T1000 (cell line): ENCODE measurements around the gene CALHM3.
"Not testable (repeated sequence)": the region's sequence is repeated elsewhere in the genome, so short reads cannot be mapped to it uniquely, and the experiment has no call there.

Experiments used
- DNase-seq: peaks from one replicate; lab custom pipeline; 2025; ENCODE audit warnings: mixed read lengths; lab: John Stamatoyannopoulos, UW

Gene CALHM3, protein sequence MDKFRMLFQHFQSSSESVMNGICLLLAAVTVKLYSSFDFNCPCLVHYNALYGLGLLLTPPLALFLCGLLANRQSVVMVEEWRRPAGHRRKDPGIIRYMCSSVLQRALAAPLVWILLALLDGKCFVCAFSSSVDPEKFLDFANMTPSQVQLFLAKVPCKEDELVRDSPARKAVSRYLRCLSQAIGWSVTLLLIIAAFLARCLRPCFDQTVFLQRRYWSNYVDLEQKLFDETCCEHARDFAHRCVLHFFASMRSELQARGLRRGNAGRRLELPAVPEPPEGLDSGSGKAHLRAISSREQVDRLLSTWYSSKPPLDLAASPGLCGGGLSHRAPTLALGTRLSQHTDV

GRCh38 chr10:103479135-103479534 is at the start of gene CALHM3:
TSS of gene CALHM3 (minus strand) at chr10:103479240. CDS start at chr10:103479032, 208 bp downstream.
- peak; percentile 34 for DNase-seq

GRCh38 chr10:103528549-103528948 is 49.5 kb upstream of the CALHM3 start:
- DNase-seq, result no peak

DNA sequence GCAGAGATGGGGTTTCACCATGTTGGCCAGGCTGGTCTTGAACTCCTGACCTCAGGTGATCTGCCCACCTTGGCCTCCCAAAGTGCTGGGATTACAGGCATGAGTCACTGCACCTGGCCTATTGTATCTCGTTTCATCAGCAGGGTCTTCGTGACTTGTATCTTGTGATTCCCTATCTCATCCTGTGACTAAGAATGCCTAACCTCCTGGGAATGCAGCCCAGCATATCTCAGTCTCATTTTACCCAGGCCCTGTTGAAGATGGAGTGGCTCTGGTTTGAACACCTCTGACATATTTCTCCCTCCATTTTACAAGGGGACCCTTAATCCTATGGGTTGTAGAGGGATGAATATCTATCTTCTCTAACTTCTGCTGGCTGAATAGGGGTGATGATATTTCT is 48.4 kb upstream of the CALHM3 start:
- DNase-seq, result peak; percentile 51

- no peak for DNase-seq
Observed at GRCh38 chr10:103525901-103526300, 46.9 kb upstream of the CALHM3 start.

DNA sequence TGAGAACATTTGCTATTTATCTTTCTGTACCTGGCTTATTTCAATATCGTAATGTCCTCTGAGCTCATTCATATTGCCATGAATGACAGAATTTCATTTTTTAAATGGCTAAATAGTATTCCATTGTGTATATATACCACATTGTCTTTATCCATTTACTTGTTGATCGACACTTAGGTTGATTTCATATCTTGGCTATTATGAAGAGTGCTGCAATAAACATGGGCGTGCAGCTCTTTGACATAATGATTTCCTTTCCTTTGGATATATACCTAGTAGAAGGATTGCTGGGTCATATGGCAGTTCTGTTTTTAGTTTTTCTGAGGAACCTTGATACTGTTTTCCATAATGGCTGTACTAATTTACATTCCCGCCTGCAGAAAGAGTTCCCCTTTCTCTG is 44.6 kb upstream of the CALHM3 start:
- no peak for DNase-seq

GRCh38 chr10:103522006-103522405 is 43.0 kb upstream of the CALHM3 start:
- not testable (repeated sequence) for DNase-seq

DNA sequence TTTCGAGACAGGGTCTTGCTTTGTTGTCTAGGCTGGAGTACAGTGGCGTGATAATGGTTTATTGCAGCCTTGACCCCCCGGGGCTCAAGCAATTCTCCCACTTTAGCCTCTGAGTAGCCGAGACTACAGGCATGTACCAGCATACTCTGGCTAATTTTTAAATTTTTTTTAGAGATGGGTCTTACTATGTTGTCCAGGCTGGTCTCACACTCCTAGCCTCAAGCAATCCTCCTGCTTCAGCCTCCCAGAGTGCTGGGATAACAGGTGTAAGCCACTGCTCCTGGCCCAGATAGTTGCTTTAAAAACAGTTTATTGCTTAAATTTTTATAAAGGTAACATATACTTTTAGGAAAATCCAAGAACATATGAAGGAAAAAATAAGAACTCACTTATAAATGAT is 40.8 kb upstream of the CALHM3 start:
- no peak for DNase-seq

DNA sequence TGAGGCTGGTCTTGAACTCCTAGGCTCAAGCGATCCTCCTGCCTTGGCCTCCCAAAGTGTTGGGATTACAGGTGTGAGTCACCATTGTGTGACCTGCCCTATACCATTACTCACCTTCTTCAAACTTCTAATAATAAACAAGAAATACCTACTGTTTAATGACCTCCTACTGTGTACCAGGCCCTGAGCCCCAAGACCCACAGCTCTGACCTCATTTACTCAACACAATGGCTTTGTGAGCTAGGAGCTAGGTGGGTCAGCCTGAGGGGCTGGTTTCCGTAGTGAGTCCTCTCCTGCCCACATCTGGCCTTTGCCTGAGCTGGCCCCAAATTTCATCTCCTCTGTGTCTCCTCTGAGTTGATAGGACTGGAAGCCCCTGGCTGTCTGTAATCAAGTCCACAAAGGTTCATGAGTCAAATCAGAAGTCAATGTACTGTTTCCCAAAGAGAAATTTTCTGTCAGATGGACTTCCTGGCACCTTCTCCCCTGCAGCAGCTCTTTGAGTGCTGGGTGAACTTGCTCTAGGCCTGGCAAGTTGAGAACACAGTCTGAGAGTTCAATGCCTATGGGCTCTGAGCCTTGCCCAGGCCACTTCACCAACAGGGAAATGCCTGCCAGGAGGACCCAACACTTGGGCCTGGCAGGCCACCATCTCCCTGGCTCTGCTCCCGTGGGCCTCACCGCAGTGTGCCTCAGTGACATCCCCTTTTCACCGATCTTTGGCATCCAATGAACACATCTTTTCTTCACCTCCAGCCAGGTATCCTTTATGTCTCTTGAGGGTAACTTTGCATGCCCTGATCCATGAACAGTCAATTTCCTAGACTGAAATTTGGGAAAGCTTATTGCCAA is 38.4 kb upstream of the CALHM3 start:
- no peak for DNase-seq

DNA sequence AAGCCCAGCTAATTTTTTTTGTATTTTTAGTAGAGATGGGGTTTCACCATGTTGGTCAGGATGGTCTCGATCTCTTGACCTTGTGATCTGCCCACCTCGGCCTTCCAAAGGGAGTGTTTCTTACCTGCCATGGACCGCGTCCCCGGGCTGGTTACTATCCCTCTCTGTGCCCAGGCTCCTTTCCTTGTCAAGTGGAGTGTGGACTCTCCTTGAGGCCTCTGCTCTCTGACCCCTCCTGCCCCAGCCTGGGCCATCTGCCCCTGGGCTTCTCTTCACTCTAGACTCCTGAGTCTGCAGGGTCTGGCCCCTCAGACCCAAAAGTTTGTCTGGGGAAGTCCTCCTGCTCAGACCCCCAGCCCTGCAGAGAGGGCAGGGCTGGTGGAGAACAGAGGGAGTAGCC is 35.2 kb upstream of the CALHM3 start:
- DNase-seq, result no peak

DNA sequence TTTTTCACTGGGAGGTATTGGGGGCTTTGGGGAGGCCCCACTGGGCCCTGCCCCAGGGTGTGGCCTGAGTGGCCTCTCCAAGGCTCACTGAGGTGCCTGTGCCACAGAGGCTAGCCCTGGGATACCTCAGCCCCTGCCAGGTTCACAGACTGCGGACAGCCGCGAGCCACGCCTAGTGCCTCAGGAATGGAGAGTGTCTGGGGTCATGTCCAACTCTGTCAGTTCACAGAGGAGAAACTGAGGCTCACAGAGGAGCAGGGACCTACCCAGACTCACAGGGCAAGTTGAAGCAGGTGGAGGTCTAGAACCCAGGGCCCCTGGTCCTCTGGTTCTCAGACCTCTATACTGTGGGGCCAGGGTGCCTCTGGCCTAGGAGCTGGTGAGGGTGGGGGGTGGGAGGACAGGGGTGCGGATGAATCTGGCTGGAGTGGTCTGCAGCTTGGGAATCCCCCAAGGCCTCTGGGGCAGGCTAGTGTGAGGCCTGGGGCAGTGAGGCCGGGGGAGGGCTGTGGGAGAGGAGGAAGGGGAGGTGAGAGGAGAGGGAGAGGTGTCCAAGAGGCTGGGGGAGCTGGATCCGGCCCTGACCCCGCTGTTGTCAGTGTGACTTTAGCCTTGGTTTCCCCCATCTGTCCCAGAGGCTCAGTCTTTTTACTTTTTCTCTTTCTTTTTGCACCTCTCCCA is 34.5 kb upstream of the CALHM3 start:
- no peak for DNase-seq

- no peak for DNase-seq
Observed at GRCh38 chr10:103512591-103513379, 33.7 kb upstream of the CALHM3 start.

DNA sequence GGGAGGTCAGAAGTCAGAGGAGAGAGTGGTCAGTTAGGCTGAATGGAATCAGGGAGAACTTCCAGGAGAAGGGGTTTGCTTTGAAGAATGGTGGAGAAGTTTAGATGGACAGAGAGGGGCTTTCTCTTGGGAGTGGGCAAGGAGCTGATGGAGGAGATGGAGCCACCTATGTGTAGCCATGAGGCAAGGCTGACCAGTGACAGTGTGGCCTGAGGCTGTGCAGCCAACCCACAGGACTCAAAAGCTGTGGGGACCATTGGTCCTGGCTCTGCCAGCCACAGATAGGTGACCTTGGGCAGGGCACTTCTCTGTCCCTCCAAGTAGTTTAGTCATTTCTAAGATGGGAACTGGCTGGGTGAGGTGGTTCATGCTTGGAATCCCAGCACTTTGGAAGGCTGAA is 33.1 kb upstream of the CALHM3 start:
- DNase-seq, result no peak

DNA sequence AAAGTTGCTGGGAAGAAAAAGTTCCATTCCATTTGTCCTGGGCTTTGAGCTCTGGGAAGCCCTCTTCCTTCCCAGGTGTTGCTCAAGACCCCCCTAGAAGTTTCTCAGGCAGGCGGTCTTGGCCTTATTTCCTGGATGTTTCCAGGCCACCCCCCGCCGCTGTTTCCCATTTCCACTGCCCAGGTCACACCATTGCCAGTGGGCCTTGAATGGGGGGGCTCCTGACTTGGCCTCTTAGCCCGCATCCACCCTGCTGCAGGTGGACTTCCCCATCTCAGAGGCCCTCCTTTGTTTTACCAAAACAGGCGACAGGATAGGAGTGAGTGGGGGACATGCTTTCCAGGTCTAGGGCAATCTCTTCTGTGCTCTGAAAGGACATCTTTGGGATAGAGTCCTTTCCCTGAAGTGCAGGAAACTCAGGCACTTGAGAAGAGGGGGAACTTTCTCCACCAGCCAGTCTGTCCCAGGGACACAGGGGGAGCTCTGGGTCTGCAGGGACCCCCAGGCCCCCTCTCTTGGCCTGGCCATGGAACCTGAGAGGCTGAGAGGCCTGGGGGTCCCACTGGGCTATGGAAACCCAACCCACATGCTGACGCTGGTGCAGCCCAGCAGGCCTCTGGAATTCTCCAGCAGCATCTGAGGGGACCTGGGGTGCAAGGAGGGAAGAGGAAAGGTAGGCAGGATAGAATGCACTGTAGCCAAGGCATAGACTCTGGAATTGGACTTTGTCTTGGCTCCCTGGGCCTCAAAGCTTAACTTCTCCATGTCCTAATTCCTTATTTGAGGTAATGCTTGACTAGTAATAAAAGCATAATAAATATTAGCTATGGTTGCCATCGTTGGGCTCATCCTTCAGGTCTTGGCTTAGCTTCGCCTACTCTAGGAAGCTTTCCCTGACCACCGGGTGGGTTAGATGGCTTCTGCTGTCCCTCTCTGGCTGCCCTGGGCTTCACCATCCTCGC is 32.0 kb upstream of the CALHM3 start:
- no peak for DNase-seq

- DNase-seq, result no peak
Observed at GRCh38 chr10:103510046-103510685, 31.1 kb upstream of the CALHM3 start.

- DNase-seq, result no peak
Observed at GRCh38 chr10:103507235-103508191, 28.5 kb upstream of the CALHM3 start.

DNA sequence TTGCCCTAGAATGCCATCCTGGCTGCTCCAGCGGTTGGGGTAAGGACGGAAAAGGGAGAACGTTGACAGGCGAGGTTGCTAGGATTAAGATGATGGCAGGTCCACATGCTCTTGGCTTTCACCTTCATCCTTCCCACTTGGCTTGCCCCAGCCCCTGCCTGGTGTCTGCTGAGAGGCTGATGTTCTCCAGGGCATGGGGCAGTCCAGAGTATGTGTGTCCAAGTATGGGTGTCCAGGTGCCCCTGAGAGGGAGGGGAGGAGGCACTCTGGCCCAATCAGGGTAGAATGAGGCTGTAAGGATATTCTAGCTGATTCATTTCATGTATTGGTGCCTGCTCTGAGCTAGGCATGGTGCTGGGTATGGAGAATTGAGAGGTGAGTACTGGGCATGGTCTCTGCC is 27.0 kb upstream of the CALHM3 start:
- no peak for DNase-seq

- DNase-seq, result peak; percentile 53
Observed at GRCh38 chr10:103504181-103504783, 25.2 kb upstream of the CALHM3 start.

- DNase-seq, result not testable (repeated sequence)
Observed at GRCh38 chr10:103503777-103504176, 24.7 kb upstream of the CALHM3 start.
